GM12878 (cell line): ENCODE results near the gene TAF4. TPM values are rescaled to one million over a fixed set of nuclear protein-coding genes. Genes with fewer than 3 reads are reported as not detected.

Source experiments
- ATAC-seq: fragments of 200-7000 bp; cut with Tn5 transposase; 3 replicates; pipeline ENCODE4 v1.9.1; 2020; ENCODE audit warnings: mild to moderate bottlenecking, moderate library complexity
- BruUV-seq: library from RNA; stranded (reverse); fragments of 400-500 nt; replicated peaks from 2 replicates; lab custom pipeline; 2021; lab: Mats Ljungman, UMichigan
- CTCF ChIA-PET: fragments of 300-600 bp; sonication (Branson Sonifier 250); formaldehyde crosslinking; extraction: SDS; loops from one replicate; lab custom pipeline; 2021; ENCODE audit warnings: inconsistent platforms; lab: Yijun Ruan, JAX
- POLR2A ChIA-PET: fragments of 350-600 bp; formaldehyde crosslinking; extraction: SDS; loops from one replicate; lab custom pipeline; 2021; ENCODE audit warnings: inconsistent platforms; lab: Charles Lee
- RAD21 ChIA-PET: fragments of 300-600 bp; sonication (Branson Sonifier 250); formaldehyde crosslinking; loops from one replicate; lab custom pipeline; 2023; ENCODE audit warnings: antibody characterized with exemption; ENCODE audit not compliant: unreplicated experiment; lab: Charles Lee
- SMC1A ChIA-PET: fragments of 300-600 bp; sonication (Branson Sonifier 250); formaldehyde crosslinking; loops from one replicate; lab custom pipeline; 2023; ENCODE audit not compliant: unreplicated experiment, uncharacterized antibody; lab: Charles Lee
- DNase-seq: peaks from one replicate; pipeline ENCODE4 v3.0.0-alpha.2; 2011; ENCODE audit warnings: low read depth, low spot score
- FAIRE-seq: peaks from 3 replicates; lab custom pipeline; 2011; peaks lifted over from hg19 to GRCh38; lab: Jason Lieb, UNC
- H2AFZ ChIP-seq: 2 replicates; pipeline ENCODE4 v1.6.0; 2011; ENCODE audit warnings: low read depth, low read length, control low read depth; ENCODE audit not compliant: control insufficient read depth
- H3K27ac ChIP-seq: 2 replicates; pipeline ENCODE4 v1.5.1; 2011; ENCODE audit warnings: control low read depth; ENCODE audit not compliant: control insufficient read depth, insufficient read depth
- H3K27me3 ChIP-seq, 2 experiments: replicated peaks in 1 of 2; 2 replicates each; pipeline versions ENCODE4 v1.6.0 to v1.6.1; 2011; ENCODE audit warnings: low read length in 1 of 2; ENCODE audit not compliant: control insufficient read depth in 2 of 2, insufficient read depth in 2 of 2
- H3K36me3 ChIP-seq, 2 experiments: 2 replicates each; pipeline ENCODE4 v1.5.1; 2011; ENCODE audit warnings: low read length in 1 of 2; ENCODE audit not compliant: control insufficient read depth in 2 of 2, insufficient read depth in 2 of 2
- H3K4me1 ChIP-seq: 2 replicates; pipeline ENCODE4 v1.6.1; 2011; ENCODE audit warnings: mild to moderate bottlenecking, low read length, moderate library complexity, mixed read lengths; ENCODE audit not compliant: control insufficient read depth, insufficient read depth
- H3K4me2 ChIP-seq: 2 replicates; pipeline ENCODE4 v1.6.0; 2011; ENCODE audit warnings: control low read depth; ENCODE audit not compliant: control insufficient read depth, insufficient read depth
- H3K4me3 ChIP-seq: fragments of 200-600 bp; sonication (generic); 2 replicates; pipeline ENCODE4 v1.5.1; 2016
- H3K79me2 ChIP-seq: 2 replicates; pipeline ENCODE4 v1.6.0; 2011; ENCODE audit warnings: low read length; ENCODE audit not compliant: control insufficient read depth, insufficient read depth
- H3K9ac ChIP-seq: 2 replicates; pipeline ENCODE4 v1.8.0; 2011; ENCODE audit warnings: low read length, control low read depth, mixed read lengths; ENCODE audit not compliant: control insufficient read depth, insufficient read depth
- H3K9me3 ChIP-seq: replicated peaks from 3 replicates; pipeline ENCODE4 v1.5.1; 2011; ENCODE audit warnings: mild to moderate bottlenecking, low read length; ENCODE audit not compliant: control insufficient read depth, insufficient read depth
- H4K20me1 ChIP-seq: 2 replicates; pipeline ENCODE4 v1.6.0; 2011; ENCODE audit not compliant: control insufficient read depth, insufficient read depth
- BHLHE40 ChIP-seq, 2 experiments: fragments of 450-650 bp in 1 of 2; IDR thresholded peaks; 2 replicates each; pipeline ENCODE4 v1.6.1; 2011 to 2017; ENCODE audit warnings: low read depth in 2 of 2, borderline replicate concordance in 1 of 2, improper control_type of control experiment in 1 of 2, low read length in 1 of 2, mild to moderate bottlenecking in 1 of 2
- CREM ChIP-seq: IDR thresholded peaks from 2 replicates; pipeline ENCODE4 v1.6.1; 2014; ENCODE audit warnings: antibody characterized with exemption, low read depth
- EED ChIP-seq: sonication (generic); IDR thresholded peaks from 2 replicates; pipeline ENCODE4 v1.6.1; 2016; ENCODE audit warnings: antibody characterized with exemption, low read depth
- HCFC1 ChIP-seq: fragments of 150-350 bp; IDR thresholded peaks from 2 replicates; pipeline ENCODE4 v1.6.1; 2014; ENCODE audit warnings: low read length
- IKZF1 ChIP-seq: fragments of 450-650 bp; conservative IDR thresholded peaks from 2 replicates; pipeline ENCODE4 v1.6.1; 2017; ENCODE audit warnings: antibody characterized with exemption, mild to moderate bottlenecking
- KAT2A ChIP-seq: conservative IDR thresholded peaks from 2 replicates; pipeline ENCODE4 v1.6.1; 2011; ENCODE audit warnings: low read depth, low read length; ENCODE audit not compliant: control insufficient read depth
- PAX5 ChIP-seq: IDR thresholded peaks from 2 replicates; pipeline ENCODE4 v1.6.1; 2011; ENCODE audit warnings: low read depth, low read length, borderline replicate concordance
- RELA ChIP-seq: fragments of 450-650 bp; IDR thresholded peaks from 2 replicates; pipeline ENCODE4 v1.8.0; 2014; ENCODE audit warnings: borderline replicate concordance; ENCODE audit not compliant: partially characterized antibody
- SPI1 ChIP-seq: IDR thresholded peaks from 2 replicates; pipeline ENCODE4 v1.6.1; 2011; ENCODE audit warnings: low read depth, mild to moderate bottlenecking, low read length, moderate library complexity, borderline replicate concordance; ENCODE audit not compliant: insufficient read depth
- SRF ChIP-seq, 2 experiments: IDR thresholded peaks; 2 replicates each; pipeline ENCODE4 v1.6.1; 2011; ENCODE audit warnings: low read depth in 2 of 2, low read length in 2 of 2, mild to moderate bottlenecking in 1 of 2, moderate library complexity in 1 of 2
- WGBS: methylation state at CpG from one replicate; pipeline ENCODE4 v1.1.6; 2016; ENCODE audit warnings: low lambda C conversion rate; ENCODE audit not compliant: insufficient replicate concordance, insufficient coverage; ENCODE audit errors: missing lambda C conversion rate; 5-methylcytosine and 5-hydroxymethylcytosine counted together
- in situ Hi-C: fragments of 300-500 bp; cut with MboI; formaldehyde crosslinking; loops from 9 replicates; pipeline ENCODE4 v1.14.3; 2018; ENCODE audit warnings: mixed read lengths
- intact Hi-C: fragments of 100-400 bp; cut with micrococcal nuclease; formaldehyde crosslinking; loops from one replicate; pipeline ENCODE4 v1.14.2; 2022; ENCODE audit not compliant: unreplicated experiment
- polyA plus RNA-seq, 11 experiments: library from polyadenylated mRNA; depleted of rRNA in 4 of 11; unstranded in 6 of 11; stranded (reverse) in 5 of 11; fragments of >200 nt; fragmentation: Nextera tagmentation in 4 of 11; fragmentation: Illumina TruSeq in 1 of 11; extraction: Ambion mirVana in 4 of 11; extraction: Trizol in 1 of 11; gene quantifications; 1 replicate in 1 of 11; 2 replicates in 10 of 11; pipeline versions ENCODE4 v1.2.1 to v1.2.3, GENCODE V29; 2011 to 2016; ENCODE audit warnings: inconsistent platforms in 2 of 11, missing spikeins in 2 of 11, low read depth in 1 of 11
- total RNA-seq, 4 experiments: library from RNA; depleted of rRNA in 3 of 4; stranded (reverse); fragments of >200 nt in 3 of 4; fragmentation: Illumina TruSeq in 1 of 4; extraction: Trizol in 1 of 4; gene quantifications; 2 replicates each; pipeline versions ENCODE4 v1.2.1 to v1.2.3, GENCODE V29; 2013 to 2021
- TF ChIP-seq, protein P1 (sequence below): fragments of 150-350 bp; IDR thresholded peaks from 2 replicates; pipeline ENCODE4 v1.6.1; 2014; ENCODE audit warnings: mild to moderate bottlenecking, low read depth, low read length
- TF ChIP-seq, protein P2 (sequence below): fragments of 450-650 bp; IDR thresholded peaks from 2 replicates; pipeline ENCODE4 v1.6.1; 2017; ENCODE audit warnings: mild to moderate bottlenecking, low read depth, inconsistent platforms; ENCODE audit not compliant: poor library complexity, severe bottlenecking
- TF ChIP-seq, protein P3 (sequence below): fragments of 450-650 bp; IDR thresholded peaks from 2 replicates; pipeline ENCODE4 v1.6.1; 2017; ENCODE audit warnings: borderline replicate concordance

The TAF4 gene
- total and polyA plus RNA-seq, 10 of the 15 experiments (the other 5 are each of a cell fraction or from before 2014, with no cell fraction given): 0.39 to 16.9 (median 3.4) TPM

DNA sequence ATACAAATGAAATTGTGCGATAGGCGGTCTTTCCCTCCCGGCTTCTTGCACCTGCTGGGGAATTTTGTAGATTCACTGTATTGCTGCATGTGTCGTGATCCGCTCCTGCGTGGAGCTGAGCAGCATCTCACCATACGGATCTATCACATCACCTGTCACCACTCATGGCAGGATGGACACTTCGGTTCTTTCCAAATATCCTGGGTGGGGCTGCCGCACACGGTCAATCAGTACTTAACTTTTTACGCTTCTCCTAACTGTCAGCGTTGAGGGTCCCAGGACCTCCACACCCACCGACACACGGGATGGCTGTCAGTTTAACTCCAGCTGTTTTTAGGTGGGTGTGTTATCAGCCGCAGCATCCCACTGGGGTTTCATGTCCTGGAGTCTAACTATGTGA lies 19.2 kb downstream of the TAF4 start:
- intact Hi-C loops (no loop called here), in situ Hi-C loops (no loop called here)
- Histone ChIP-seq H3K9ac (no peak overlapping the region), H4K20me1 (no peaks in the 10 kb centered on the region), H3K27ac (no peak overlapping the region), H3K36me3 (peaks cover 0 to 4% of the 10 kb centered on the region in 2 experiments; a peak in 3 of 4 replicates), H3K4me2 (no peak overlapping the region), H3K27me3 (no peaks in the 10 kb centered on the region), H3K9me3 (no peaks in the 10 kb centered on the region), H3K4me3 (no peak overlapping the region), H2AFZ (no peak overlapping the region), H3K4me1 (no peaks in the 10 kb centered on the region), H3K79me2 (no peaks in the 10 kb centered on the region; the same call in 1 of the 2 replicates)
- BruUV-seq: no TSS peak
- WGBS: 94% methylated on average over 15 of the region's 15 CpGs
- FAIRE-seq: no peak
- ChIA-PET POLR2A (no interaction called here), SMC1A (no interaction called here), CTCF (no interaction called here), RAD21 (no interaction called here)
- TF ChIP-seq PAX5: no peak
- no peak for TF ChIP-seq IKZF1
- no peak for TF ChIP-seq BHLHE40 (IDR thresholded peaks at IDR 0.05; ENCODE audit: borderline replicate concordance in 1 of 2, low read depth in 2 of 2, low read length in 1 of 2)
- TF ChIP-seq SRF (IDR thresholded peaks at IDR 0.05; ENCODE audit: low read depth in 2 of 2, low read length in 2 of 2): no peak
- no peak for TF ChIP-seq RELA
- TF ChIP-seq, protein P1, sequence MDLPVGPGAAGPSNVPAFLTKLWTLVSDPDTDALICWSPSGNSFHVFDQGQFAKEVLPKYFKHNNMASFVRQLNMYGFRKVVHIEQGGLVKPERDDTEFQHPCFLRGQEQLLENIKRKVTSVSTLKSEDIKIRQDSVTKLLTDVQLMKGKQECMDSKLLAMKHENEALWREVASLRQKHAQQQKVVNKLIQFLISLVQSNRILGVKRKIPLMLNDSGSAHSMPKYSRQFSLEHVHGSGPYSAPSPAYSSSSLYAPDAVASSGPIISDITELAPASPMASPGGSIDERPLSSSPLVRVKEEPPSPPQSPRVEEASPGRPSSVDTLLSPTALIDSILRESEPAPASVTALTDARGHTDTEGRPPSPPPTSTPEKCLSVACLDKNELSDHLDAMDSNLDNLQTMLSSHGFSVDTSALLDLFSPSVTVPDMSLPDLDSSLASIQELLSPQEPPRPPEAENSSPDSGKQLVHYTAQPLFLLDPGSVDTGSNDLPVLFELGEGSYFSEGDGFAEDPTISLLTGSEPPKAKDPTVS: no peak
- no peak for TF ChIP-seq SPI1
- no peak for TF ChIP-seq HCFC1
- TF ChIP-seq CREM: no peak
- no peak for TF ChIP-seq EED
- no peak for TF ChIP-seq KAT2A
- TF ChIP-seq, protein P2, sequence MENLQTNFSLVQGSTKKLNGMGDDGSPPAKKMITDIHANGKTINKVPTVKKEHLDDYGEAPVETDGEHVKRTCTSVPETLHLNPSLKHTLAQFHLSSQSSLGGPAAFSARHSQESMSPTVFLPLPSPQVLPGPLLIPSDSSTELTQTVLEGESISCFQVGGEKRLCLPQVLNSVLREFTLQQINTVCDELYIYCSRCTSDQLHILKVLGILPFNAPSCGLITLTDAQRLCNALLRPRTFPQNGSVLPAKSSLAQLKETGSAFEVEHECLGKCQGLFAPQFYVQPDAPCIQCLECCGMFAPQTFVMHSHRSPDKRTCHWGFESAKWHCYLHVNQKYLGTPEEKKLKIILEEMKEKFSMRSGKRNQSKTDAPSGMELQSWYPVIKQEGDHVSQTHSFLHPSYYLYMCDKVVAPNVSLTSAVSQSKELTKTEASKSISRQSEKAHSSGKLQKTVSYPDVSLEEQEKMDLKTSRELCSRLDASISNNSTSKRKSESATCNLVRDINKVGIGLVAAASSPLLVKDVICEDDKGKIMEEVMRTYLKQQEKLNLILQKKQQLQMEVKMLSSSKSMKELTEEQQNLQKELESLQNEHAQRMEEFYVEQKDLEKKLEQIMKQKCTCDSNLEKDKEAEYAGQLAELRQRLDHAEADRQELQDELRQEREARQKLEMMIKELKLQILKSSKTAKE: no peak
- TF ChIP-seq, protein P3, sequence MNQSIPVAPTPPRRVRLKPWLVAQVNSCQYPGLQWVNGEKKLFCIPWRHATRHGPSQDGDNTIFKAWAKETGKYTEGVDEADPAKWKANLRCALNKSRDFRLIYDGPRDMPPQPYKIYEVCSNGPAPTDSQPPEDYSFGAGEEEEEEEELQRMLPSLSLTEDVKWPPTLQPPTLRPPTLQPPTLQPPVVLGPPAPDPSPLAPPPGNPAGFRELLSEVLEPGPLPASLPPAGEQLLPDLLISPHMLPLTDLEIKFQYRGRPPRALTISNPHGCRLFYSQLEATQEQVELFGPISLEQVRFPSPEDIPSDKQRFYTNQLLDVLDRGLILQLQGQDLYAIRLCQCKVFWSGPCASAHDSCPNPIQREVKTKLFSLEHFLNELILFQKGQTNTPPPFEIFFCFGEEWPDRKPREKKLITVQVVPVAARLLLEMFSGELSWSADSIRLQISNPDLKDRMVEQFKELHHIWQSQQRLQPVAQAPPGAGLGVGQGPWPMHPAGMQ: no peak
- no peak for DNase-seq
- no peak for ATAC-seq
